HEK293 (cell line): ENCODE results near the gene PKP2.

Experiments
- CTCF ChIA-PET: fragments of 350-600 bp; formaldehyde crosslinking; extraction: SDS; loops from one replicate; lab custom pipeline; 2021; ENCODE audit warnings: antibody characterized with exemption; lab: Yijun Ruan, JAX
- POLR2A ChIA-PET: fragments of 300-600 bp; formaldehyde crosslinking; extraction: SDS; loops from one replicate; lab custom pipeline; 2020; ENCODE audit warnings: antibody characterized with exemption, inconsistent platforms; lab: Yijun Ruan, JAX
- H3K27ac ChIP-seq: fragments of 200-500 bp; sonication (Bioruptor generic); 2 replicates; pipeline ENCODE4 v1.5.1; 2014; ENCODE audit warnings: low read depth, low read length, control low read depth, inconsistent platforms; ENCODE audit errors: extremely low read depth
- H3K36me3 ChIP-seq, 2 experiments: fragments of 200-500 bp in 1 of 2; sonication (Bioruptor generic) in 1 of 2; 1 replicate in 1 of 2; 2 replicates in 1 of 2; pipeline ENCODE4 v1.5.1; 2014 to 2017; ENCODE audit warnings: inconsistent platforms in 2 of 2, low read length in 2 of 2; ENCODE audit not compliant: control insufficient read depth in 2 of 2, insufficient read depth in 1 of 2
- H3K4me1 ChIP-seq: fragments of 200-500 bp; sonication (Bioruptor generic); 2 replicates; pipeline ENCODE4 v1.5.1; 2014; ENCODE audit warnings: mild to moderate bottlenecking, low read length, inconsistent platforms; ENCODE audit not compliant: control insufficient read depth, insufficient read depth
- H3K4me3 ChIP-seq: 2 replicates; pipeline ENCODE4 v1.5.1; 2011; ENCODE audit warnings: low read depth, mild to moderate bottlenecking, control low read depth, low read length, moderate library complexity
- H3K9me3 ChIP-seq: fragments of 200-500 bp; sonication (Bioruptor generic); 2 replicates; pipeline ENCODE4 v1.5.1; 2014; ENCODE audit warnings: low read depth, low read length, inconsistent platforms; ENCODE audit not compliant: control insufficient read depth, insufficient read depth
- ZBTB1 ChIP-seq: fragments of 450-650 bp; formaldehyde crosslinking; IDR thresholded peaks from 2 replicates; pipeline ENCODE4 v1.5.1; 2016; ENCODE audit warnings: missing biosample characterization, missing genetic modification characterization
- ZFP69B ChIP-seq: fragments of 450-650 bp; formaldehyde crosslinking; IDR thresholded peaks from 2 replicates; pipeline ENCODE4 v1.5.1; 2016; ENCODE audit warnings: missing biosample characterization, missing genetic modification characterization
- ZNF146 ChIP-seq: fragments of 450-650 bp; formaldehyde crosslinking; IDR thresholded peaks from 2 replicates; pipeline ENCODE4 v1.5.1; 2016; ENCODE audit warnings: missing biosample characterization, missing genetic modification characterization
- ZNF211 ChIP-seq: fragments of 450-650 bp; formaldehyde crosslinking; IDR thresholded peaks from 2 replicates; pipeline ENCODE4 v1.5.1; 2016; ENCODE audit warnings: low read depth, missing biosample characterization, missing genetic modification characterization
- ZNF707 ChIP-seq: fragments of 450-650 bp; formaldehyde crosslinking; IDR thresholded peaks from 2 replicates; pipeline ENCODE4 v1.5.1; 2016; ENCODE audit warnings: missing biosample characterization, missing genetic modification characterization
- ZNF76 ChIP-seq: fragments of 450-650 bp; formaldehyde crosslinking; IDR thresholded peaks from 2 replicates; pipeline ENCODE4; 2016; ENCODE audit warnings: low read depth, missing biosample characterization, missing genetic modification characterization, borderline replicate concordance
- ZNF791 ChIP-seq: fragments of 450-650 bp; formaldehyde crosslinking; IDR thresholded peaks from 2 replicates; pipeline ENCODE4 v1.5.1; 2016; ENCODE audit warnings: missing biosample characterization, missing genetic modification characterization
- TF ChIP-seq, protein P1 (sequence below): fragments of 450-650 bp; formaldehyde crosslinking; IDR thresholded peaks from 2 replicates; pipeline ENCODE4 v1.5.1; 2016; ENCODE audit warnings: missing biosample characterization, missing genetic modification characterization, low read depth
- TF ChIP-seq, protein P2 (sequence below): fragments of 450-650 bp; formaldehyde crosslinking; conservative IDR thresholded peaks from 2 replicates; pipeline ENCODE4 v1.5.1; 2016; ENCODE audit warnings: low read depth, missing biosample characterization, missing genetic modification characterization
- TF ChIP-seq, protein P3 (sequence below): fragments of 450-650 bp; formaldehyde crosslinking; conservative IDR thresholded peaks from 2 replicates; pipeline ENCODE4 v1.5.1; 2016; ENCODE audit warnings: low read depth, missing biosample characterization, missing genetic modification characterization
- TF ChIP-seq, protein P4 (sequence below): fragments of 450-650 bp; formaldehyde crosslinking; IDR thresholded peaks from 2 replicates; pipeline ENCODE4 v1.5.1; 2016; ENCODE audit warnings: missing biosample characterization, missing genetic modification characterization

Gene PKP2

DNA sequence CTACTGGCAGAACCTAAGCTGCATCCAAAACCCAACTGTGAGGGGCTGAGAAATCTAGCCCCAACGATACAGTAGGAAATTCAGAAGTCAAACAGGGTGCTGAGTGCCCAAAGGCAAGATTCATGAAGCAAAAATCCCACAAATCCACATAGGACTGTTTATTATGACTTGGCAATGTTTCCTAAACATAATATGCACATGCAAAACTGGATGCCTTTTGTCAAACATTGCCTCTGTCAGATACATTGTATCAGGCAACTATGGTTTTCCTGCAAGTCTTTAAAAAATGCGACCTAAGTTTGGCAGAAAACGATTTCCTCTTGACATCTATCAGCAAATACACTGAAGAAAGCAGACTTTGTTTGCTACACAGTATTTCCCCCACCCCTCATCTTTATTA is 113.5 kb downstream of the PKP2 start (continued):
- TF ChIP-seq, protein P1, sequence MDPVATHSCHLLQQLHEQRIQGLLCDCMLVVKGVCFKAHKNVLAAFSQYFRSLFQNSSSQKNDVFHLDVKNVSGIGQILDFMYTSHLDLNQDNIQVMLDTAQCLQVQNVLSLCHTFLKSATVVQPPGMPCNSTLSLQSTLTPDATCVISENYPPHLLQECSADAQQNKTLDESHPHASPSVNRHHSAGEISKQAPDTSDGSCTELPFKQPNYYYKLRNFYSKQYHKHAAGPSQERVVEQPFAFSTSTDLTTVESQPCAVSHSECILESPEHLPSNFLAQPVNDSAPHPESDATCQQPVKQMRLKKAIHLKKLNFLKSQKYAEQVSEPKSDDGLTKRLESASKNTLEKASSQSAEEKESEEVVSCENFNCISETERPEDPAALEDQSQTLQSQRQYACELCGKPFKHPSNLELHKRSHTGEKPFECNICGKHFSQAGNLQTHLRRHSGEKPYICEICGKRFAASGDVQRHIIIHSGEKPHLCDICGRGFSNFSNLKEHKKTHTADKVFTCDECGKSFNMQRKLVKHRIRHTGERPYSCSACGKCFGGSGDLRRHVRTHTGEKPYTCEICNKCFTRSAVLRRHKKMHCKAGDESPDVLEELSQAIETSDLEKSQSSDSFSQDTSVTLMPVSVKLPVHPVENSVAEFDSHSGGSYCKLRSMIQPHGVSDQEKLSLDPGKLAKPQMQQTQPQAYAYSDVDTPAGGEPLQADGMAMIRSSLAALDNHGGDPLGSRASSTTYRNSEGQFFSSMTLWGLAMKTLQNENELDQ (tag by site-specific recombination): no peak
- TF ChIP-seq, protein P2, sequence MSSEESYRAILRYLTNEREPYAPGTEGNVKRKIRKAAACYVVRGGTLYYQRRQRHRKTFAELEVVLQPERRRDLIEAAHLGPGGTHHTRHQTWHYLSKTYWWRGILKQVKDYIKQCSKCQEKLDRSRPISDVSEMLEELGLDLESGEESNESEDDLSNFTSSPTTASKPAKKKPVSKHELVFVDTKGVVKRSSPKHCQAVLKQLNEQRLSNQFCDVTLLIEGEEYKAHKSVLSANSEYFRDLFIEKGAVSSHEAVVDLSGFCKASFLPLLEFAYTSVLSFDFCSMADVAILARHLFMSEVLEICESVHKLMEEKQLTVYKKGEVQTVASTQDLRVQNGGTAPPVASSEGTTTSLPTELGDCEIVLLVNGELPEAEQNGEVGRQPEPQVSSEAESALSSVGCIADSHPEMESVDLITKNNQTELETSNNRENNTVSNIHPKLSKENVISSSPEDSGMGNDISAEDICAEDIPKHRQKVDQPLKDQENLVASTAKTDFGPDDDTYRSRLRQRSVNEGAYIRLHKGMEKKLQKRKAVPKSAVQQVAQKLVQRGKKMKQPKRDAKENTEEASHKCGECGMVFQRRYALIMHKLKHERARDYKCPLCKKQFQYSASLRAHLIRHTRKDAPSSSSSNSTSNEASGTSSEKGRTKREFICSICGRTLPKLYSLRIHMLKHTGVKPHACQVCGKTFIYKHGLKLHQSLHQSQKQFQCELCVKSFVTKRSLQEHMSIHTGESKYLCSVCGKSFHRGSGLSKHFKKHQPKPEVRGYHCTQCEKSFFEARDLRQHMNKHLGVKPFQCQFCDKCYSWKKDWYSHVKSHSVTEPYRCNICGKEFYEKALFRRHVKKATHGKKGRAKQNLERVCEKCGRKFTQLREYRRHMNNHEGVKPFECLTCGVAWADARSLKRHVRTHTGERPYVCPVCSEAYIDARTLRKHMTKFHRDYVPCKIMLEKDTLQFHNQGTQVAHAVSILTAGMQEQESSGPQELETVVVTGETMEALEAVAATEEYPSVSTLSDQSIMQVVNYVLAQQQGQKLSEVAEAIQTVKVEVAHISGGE (tag by site-specific recombination): no peak
- TF ChIP-seq ZNF791 (tag by site-specific recombination) (no peak), ZFP69B (tag by site-specific recombination) (no peak), ZNF211 (tag by site-specific recombination) (no peak)

DNA sequence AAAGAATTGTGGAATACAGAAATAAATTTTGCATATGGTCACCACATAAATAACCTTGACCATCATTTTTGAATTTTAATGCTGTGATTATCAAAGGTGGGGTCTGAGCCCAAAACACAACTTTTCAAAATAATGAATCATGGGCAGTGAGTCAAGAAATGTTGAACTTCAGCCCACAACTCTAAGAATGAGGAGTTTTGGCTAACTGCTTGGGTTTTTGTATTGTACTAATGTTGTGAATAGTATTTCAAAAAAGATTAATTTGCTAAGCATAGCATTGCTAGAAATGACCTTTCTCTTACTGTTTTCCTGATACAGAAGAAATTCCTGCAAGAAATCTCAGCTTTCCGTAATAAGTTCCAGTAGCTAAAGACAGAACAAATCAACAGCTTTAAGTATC is 116.5 kb downstream of the PKP2 start:
- ChIA-PET POLR2A (no interaction called here), CTCF (interaction anchor here (0.7 kb wide), 1 partner anchor 40 kb away, joined by 3 read pairs; no protein-coding TSS in a partner anchor)
- no peak overlapping the region for H3K4me3 ChIP-seq

More for the DNA sequence above, 116.5 kb downstream of the PKP2 start:
- no peak overlapping the region for H3K27ac ChIP-seq
- no peaks in the 10 kb centered on the region for H3K36me3 ChIP-seq
- no peaks in the 10 kb centered on the region for H3K9me3 ChIP-seq
- TF ChIP-seq, protein P3, sequence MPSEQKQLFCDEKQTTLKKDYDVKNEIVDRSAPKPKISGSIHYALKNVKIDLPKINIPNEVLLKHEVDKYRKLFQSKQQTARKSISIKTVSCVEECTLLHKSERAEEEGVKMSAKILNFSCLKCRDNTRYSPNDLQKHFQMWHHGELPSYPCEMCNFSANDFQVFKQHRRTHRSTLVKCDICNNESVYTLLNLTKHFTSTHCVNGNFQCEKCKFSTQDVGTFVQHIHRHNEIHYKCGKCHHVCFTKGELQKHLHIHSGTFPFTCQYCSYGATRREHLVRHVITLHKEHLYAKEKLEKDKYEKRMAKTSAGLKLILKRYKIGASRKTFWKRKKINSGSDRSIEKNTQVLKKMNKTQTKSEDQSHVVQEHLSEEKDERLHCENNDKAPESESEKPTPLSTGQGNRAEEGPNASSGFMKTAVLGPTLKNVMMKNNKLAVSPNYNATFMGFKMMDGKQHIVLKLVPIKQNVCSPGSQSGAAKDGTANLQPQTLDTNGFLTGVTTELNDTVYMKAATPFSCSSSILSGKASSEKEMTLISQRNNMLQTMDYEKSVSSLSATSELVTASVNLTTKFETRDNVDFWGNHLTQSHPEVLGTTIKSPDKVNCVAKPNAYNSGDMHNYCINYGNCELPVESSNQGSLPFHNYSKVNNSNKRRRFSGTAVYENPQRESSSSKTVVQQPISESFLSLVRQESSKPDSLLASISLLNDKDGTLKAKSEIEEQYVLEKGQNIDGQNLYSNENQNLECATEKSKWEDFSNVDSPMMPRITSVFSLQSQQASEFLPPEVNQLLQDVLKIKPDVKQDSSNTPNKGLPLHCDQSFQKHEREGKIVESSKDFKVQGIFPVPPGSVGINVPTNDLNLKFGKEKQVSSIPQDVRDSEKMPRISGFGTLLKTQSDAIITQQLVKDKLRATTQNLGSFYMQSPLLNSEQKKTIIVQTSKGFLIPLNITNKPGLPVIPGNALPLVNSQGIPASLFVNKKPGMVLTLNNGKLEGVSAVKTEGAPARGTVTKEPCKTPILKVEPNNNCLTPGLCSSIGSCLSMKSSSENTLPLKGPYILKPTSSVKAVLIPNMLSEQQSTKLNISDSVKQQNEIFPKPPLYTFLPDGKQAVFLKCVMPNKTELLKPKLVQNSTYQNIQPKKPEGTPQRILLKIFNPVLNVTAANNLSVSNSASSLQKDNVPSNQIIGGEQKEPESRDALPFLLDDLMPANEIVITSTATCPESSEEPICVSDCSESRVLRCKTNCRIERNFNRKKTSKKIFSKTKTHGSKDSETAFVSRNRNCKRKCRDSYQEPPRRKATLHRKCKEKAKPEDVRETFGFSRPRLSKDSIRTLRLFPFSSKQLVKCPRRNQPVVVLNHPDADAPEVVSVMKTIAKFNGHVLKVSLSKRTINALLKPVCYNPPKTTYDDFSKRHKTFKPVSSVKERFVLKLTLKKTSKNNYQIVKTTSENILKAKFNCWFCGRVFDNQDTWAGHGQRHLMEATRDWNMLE (tag by site-specific recombination): no peak
- no peak for TF ChIP-seq ZNF707 (tag by site-specific recombination)
- TF ChIP-seq, protein P4, sequence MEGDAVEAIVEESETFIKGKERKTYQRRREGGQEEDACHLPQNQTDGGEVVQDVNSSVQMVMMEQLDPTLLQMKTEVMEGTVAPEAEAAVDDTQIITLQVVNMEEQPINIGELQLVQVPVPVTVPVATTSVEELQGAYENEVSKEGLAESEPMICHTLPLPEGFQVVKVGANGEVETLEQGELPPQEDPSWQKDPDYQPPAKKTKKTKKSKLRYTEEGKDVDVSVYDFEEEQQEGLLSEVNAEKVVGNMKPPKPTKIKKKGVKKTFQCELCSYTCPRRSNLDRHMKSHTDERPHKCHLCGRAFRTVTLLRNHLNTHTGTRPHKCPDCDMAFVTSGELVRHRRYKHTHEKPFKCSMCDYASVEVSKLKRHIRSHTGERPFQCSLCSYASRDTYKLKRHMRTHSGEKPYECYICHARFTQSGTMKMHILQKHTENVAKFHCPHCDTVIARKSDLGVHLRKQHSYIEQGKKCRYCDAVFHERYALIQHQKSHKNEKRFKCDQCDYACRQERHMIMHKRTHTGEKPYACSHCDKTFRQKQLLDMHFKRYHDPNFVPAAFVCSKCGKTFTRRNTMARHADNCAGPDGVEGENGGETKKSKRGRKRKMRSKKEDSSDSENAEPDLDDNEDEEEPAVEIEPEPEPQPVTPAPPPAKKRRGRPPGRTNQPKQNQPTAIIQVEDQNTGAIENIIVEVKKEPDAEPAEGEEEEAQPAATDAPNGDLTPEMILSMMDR (tag by site-specific recombination): no peak
- TF ChIP-seq ZNF146 (tag by site-specific recombination): no peak
- no peak for TF ChIP-seq ZBTB1 (tag by site-specific recombination)
- TF ChIP-seq ZNF76: no peak
- no peaks in the 10 kb centered on the region for H3K4me1 ChIP-seq
